Keratinocyte (primary cell): ENCODE measurements around the gene SMC1B.

Experiments
- CTCF ChIP-seq, 3 experiments: IDR thresholded peaks in 1 of 3; conservative IDR thresholded peaks in 1 of 3; optimal IDR thresholded peaks in 1 of 3; 2 replicates in 2 of 3; 3 replicates in 1 of 3; pipeline versions ENCODE3 to v1.5.1; 2011; ENCODE audit warnings: low read length in 3 of 3, mild to moderate bottlenecking in 3 of 3, moderate library complexity in 2 of 3, control low read depth in 1 of 3, inconsistent platforms in 1 of 3; ENCODE audit not compliant: insufficient read depth in 2 of 3; ENCODE audit errors: extremely low read depth in 1 of 3
- EZH2 ChIP-seq: IDR thresholded peaks from one replicate; pipeline ENCODE4 v1.6.1; 2012; ENCODE audit warnings: inconsistent platforms, mild to moderate bottlenecking, low read length, moderate library complexity

- no peak for TF ChIP-seq CTCF (optimal IDR thresholded peaks at IDR 0.05 in 1 of 3, IDR thresholded peaks at IDR 0.05 in 1 of 3, conservative IDR thresholded peaks at IDR 0.05 in 1 of 3; ENCODE audit: extremely low read depth in 1 of 3, insufficient read depth in 2 of 3, low read length in 3 of 3)
- TF ChIP-seq EZH2, result no peak
Observed at GRCh38 chr22:45324311-45324711, 89.1 kb downstream of the SMC1B start.
